OCI-LY7 (cell line): ENCODE results near the gene MRGPRX2. TPM values are rescaled to one million over a fixed set of nuclear protein-coding genes. Genes with fewer than 3 reads are reported as not detected.

Experiments
- BruUV-seq: library from RNA; stranded (reverse); fragments of 400-500 nt; replicated peaks from 2 replicates; lab custom pipeline; 2021; lab: Mats Ljungman, UMichigan
- CTCF ChIA-PET: fragments of 300-600 bp; sonication (Branson Sonifier 250); formaldehyde crosslinking; loops from one replicate; lab custom pipeline; 2022; ENCODE audit warnings: antibody characterized with exemption; ENCODE audit not compliant: unreplicated experiment; lab: Charles Lee
- POLR2A ChIA-PET: fragments of 300-600 bp; sonication (Branson Sonifier 250); formaldehyde crosslinking; loops from one replicate; lab custom pipeline; 2022; ENCODE audit warnings: antibody characterized with exemption; lab: Charles Lee
- DNase-seq: peaks from one replicate; pipeline ENCODE4 v3.0.0-alpha.2; 2015; ENCODE audit warnings: low spot score
- H2AFZ ChIP-seq: fragments of 200-600 bp; sonication (generic), shearing (Covaris generic); 2 replicates; pipeline ENCODE4 v1.6.1; 2014; ENCODE audit warnings: mild to moderate bottlenecking, antibody characterized with exemption, low read length, moderate library complexity
- H3K27ac ChIP-seq: fragments of 200-600 bp; sonication (generic); 2 replicates; pipeline ENCODE4 v1.5.1; 2014; ENCODE audit warnings: mixed run types, low read depth, mild to moderate bottlenecking, moderate library complexity, low read length, inconsistent platforms; ENCODE audit not compliant: poor library complexity, severe bottlenecking
- H3K36me3 ChIP-seq: fragments of 200-600 bp; sonication (generic); 2 replicates; pipeline ENCODE4 v1.6.1; 2014; ENCODE audit warnings: mild to moderate bottlenecking, antibody characterized with exemption, low read length, moderate library complexity, mixed read lengths; ENCODE audit not compliant: insufficient read depth
- H3K4me1 ChIP-seq: fragments of 200-600 bp; sonication (generic); 2 replicates; pipeline ENCODE4 v1.5.1; 2014; ENCODE audit warnings: mild to moderate bottlenecking, low read length; ENCODE audit not compliant: insufficient read depth, poor library complexity, severe bottlenecking
- H3K4me2 ChIP-seq: fragments of 200-600 bp; sonication (generic); 2 replicates; pipeline ENCODE4 v1.6.1; 2014; ENCODE audit warnings: mild to moderate bottlenecking, low read length
- H3K4me3 ChIP-seq: fragments of 200-600 bp; sonication (generic); 2 replicates; pipeline ENCODE4 v1.5.1; 2014; ENCODE audit warnings: mild to moderate bottlenecking, low read depth, low read length; ENCODE audit not compliant: poor library complexity, severe bottlenecking
- H3K79me2 ChIP-seq: fragments of 200-600 bp; sonication (generic); 2 replicates; pipeline ENCODE4 v1.6.1; 2016; ENCODE audit warnings: low read depth, mild to moderate bottlenecking, low read length, moderate library complexity, mixed read lengths; ENCODE audit not compliant: insufficient read depth
- H3K9me2 ChIP-seq: fragments of 200-600 bp; sonication (generic); 2 replicates; pipeline ENCODE4 v1.6.1; 2016; ENCODE audit warnings: mild to moderate bottlenecking, low read length, mixed read lengths; ENCODE audit not compliant: insufficient read depth
- H3K9me3 ChIP-seq: fragments of 200-600 bp; sonication (generic); 2 replicates; pipeline ENCODE4 v1.6.1; 2014; ENCODE audit warnings: mild to moderate bottlenecking, mixed run types, low read length, mixed read lengths
- H4K20me1 ChIP-seq: fragments of 200-600 bp; sonication (generic); 2 replicates; pipeline ENCODE4 v1.6.1; 2014; ENCODE audit warnings: mild to moderate bottlenecking, antibody characterized with exemption, low read length, moderate library complexity, mixed read lengths; ENCODE audit not compliant: insufficient read depth
- EZH2phosphoT487 ChIP-seq: fragments of 200-600 bp; sonication (generic); IDR thresholded peaks from 2 replicates; pipeline ENCODE4 v1.6.1; 2018; ENCODE audit warnings: low read depth, borderline replicate concordance, mild to moderate bottlenecking, mixed run types, antibody characterized with exemption, low read length, moderate library complexity, mixed read lengths
- intact Hi-C: fragments of 100-400 bp; cut with micrococcal nuclease; formaldehyde crosslinking; loops from one replicate; pipeline ENCODE4 v1.10.0; 2022; ENCODE audit not compliant: unreplicated experiment
- total RNA-seq, 2 experiments: library from RNA; depleted of rRNA in 1 of 2; stranded (reverse); fragments of >200 nt in 1 of 2; shearing (Covaris generic) in 1 of 2; gene quantifications; 2 replicates each; pipeline ENCODE4 v1.2.3, GENCODE V29; 2014 to 2022
- TF ChIP-seq, protein P1 (sequence below): fragments of 200-600 bp; sonication (generic); conservative IDR thresholded peaks from 2 replicates; pipeline ENCODE4 v1.5.1; 2014; ENCODE audit warnings: mild to moderate bottlenecking, antibody characterized with exemption, low read length, moderate library complexity, mixed read lengths

The MRGPRX2 gene
- total RNA-seq, 2 experiments from 2014 or later: not detected

GRCh38 chr11:19094859-19095258, 34.3 kb upstream of the MRGPRX2 start:
- no peaks in the 10 kb centered on the region for H3K9me2 ChIP-seq
- H3K79me2 ChIP-seq: no peaks in the 10 kb centered on the region
- ChIA-PET CTCF (no interaction called here), POLR2A (no interaction called here)
- H3K4me2 ChIP-seq: no peak overlapping the region
- H3K4me1 ChIP-seq: no peaks in the 10 kb centered on the region
- intact Hi-C loops: no loop called here
- H4K20me1 ChIP-seq: no peaks in the 10 kb centered on the region
- no peak overlapping the region for H2AFZ ChIP-seq
- no peak overlapping the region for H3K27ac ChIP-seq
- no peaks in the 10 kb centered on the region for H3K36me3 ChIP-seq
- TF ChIP-seq EZH2phosphoT487: no peak
- TF ChIP-seq, protein P1, sequence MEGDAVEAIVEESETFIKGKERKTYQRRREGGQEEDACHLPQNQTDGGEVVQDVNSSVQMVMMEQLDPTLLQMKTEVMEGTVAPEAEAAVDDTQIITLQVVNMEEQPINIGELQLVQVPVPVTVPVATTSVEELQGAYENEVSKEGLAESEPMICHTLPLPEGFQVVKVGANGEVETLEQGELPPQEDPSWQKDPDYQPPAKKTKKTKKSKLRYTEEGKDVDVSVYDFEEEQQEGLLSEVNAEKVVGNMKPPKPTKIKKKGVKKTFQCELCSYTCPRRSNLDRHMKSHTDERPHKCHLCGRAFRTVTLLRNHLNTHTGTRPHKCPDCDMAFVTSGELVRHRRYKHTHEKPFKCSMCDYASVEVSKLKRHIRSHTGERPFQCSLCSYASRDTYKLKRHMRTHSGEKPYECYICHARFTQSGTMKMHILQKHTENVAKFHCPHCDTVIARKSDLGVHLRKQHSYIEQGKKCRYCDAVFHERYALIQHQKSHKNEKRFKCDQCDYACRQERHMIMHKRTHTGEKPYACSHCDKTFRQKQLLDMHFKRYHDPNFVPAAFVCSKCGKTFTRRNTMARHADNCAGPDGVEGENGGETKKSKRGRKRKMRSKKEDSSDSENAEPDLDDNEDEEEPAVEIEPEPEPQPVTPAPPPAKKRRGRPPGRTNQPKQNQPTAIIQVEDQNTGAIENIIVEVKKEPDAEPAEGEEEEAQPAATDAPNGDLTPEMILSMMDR: no peak
- no TSS peak for BruUV-seq
- no peaks in the 10 kb centered on the region for H3K9me3 ChIP-seq
- no peak overlapping the region for H3K4me3 ChIP-seq
- no peak for DNase-seq

DNA sequence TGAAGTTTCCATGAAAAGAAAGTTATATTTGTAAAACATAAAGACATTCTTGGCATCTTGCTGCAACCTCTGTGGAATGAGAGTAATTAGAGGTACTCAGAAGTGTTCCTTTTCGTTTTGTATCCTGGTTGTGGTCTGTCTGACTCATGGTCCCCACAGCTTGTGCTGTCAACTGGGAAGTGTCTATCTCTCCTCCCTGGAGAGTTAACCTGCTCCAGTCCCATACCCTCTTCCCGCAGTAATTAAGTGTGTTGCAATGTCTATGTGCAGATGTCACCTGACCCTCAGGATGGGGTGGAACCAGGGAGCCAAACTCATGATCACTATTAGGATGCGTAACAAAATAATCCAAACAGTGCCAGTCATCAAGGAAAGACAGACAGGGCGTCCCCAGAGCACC, 33.5 kb upstream of the MRGPRX2 start:
- no TSS peak for BruUV-seq
- CTCF ChIA-PET: no interaction called here
- Histone ChIP-seq H3K9me3 (no peaks in the 10 kb centered on the region), H3K9me2 (no peaks in the 10 kb centered on the region), H3K27ac (no peak overlapping the region), H3K4me1 (no peaks in the 10 kb centered on the region), H3K4me3 (no peak overlapping the region), H4K20me1 (no peaks in the 10 kb centered on the region), H2AFZ (no peak overlapping the region), H3K79me2 (no peaks in the 10 kb centered on the region), H3K4me2 (no peak overlapping the region), H3K36me3 (no peaks in the 10 kb centered on the region)
- POLR2A ChIA-PET: no interaction called here
- TF ChIP-seq, protein P1: no peak
- no peak for TF ChIP-seq EZH2phosphoT487
- no peak for DNase-seq
- intact Hi-C loops: no loop called here

- no peak for TF ChIP-seq EZH2phosphoT487
- TF ChIP-seq, protein P1: no peak
- H3K36me3 ChIP-seq: no peaks in the 10 kb centered on the region
- H3K27ac ChIP-seq: no peak overlapping the region
- no peaks in the 10 kb centered on the region for H3K79me2 ChIP-seq
- H3K4me2 ChIP-seq: no peak overlapping the region
- H3K9me3 ChIP-seq: no peaks in the 10 kb centered on the region
- BruUV-seq: no TSS peak
- ChIA-PET CTCF (no interaction called here), POLR2A (no interaction called here)
- DNase-seq: no peak
- no peaks in the 10 kb centered on the region for H3K9me2 ChIP-seq
- H3K4me1 ChIP-seq: no peaks in the 10 kb centered on the region
- intact Hi-C loops: no loop called here
- H3K4me3 ChIP-seq: no peak overlapping the region
- H2AFZ ChIP-seq: no peak overlapping the region
- H4K20me1 ChIP-seq: no peaks in the 10 kb centered on the region
Measured at GRCh38 chr11:19092850-19093249, 32.3 kb upstream of the MRGPRX2 start.
